SK-N-MC (cell line): ENCODE data around the gene KIF4A.

ENCODE experiments used
- EZH2 ChIP-seq: fragments of 200-600 bp; sonication (generic); IDR thresholded peaks from one replicate; pipeline ENCODE4 v1.6.1; 2017; ENCODE audit warnings: antibody characterized with exemption
- POLR2AphosphoS5 ChIP-seq: IDR thresholded peaks from 2 replicates; pipeline ENCODE4 v1.6.1; 2012; ENCODE audit warnings: mild to moderate bottlenecking, low read depth, low read length, borderline replicate concordance

DNA sequence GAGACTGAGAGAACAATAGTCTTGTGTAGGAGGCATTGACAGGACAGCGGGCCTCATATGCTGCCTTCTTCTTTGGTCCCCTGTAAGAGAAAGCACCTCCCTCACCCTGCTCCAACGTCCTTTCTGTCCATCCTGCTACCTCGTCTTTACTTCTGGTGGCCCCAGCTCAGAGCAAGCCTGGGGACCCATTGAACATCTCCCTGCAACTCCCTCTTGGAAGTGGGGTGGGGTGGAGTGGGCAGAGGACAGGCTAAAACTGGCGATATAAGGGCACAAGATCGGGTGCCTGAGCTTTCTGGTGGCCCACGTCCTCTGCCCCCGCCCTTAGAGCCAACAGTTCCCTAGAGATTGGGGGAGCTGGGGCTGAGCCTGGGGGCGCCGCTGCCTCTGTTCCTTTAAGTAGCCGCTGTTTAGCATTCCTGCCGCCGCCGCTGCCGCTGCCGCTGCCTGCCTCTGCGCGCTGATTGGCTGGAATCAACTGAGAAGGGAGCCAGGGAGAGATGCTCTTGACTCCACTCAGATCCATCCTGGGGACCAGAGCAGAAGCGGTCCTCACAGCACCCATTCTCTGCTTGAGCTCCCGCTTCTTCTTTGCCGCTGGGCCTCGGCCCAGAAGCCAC, 154.5 kb downstream of the KIF4A start, which contains the start of gene DLG3:
- TF ChIP-seq POLR2AphosphoS5 (no peak), EZH2 (no peak)
